Neutrophil (primary cell): ENCODE data around the gene TRIM44.

ENCODE experiments used
- H3K27ac ChIP-seq: fragments of 200-600 bp; sonication (generic); 2 replicates; pipeline ENCODE4 v1.5.1; 2016; ENCODE audit warnings: mild to moderate bottlenecking, moderate library complexity
- H3K27me3 ChIP-seq: fragments of 200-600 bp; sonication (generic); 2 replicates; pipeline ENCODE4 v1.6.0; 2016; ENCODE audit warnings: mild to moderate bottlenecking
- H3K36me3 ChIP-seq: fragments of 200-600 bp; sonication (generic); 2 replicates; pipeline ENCODE4 v1.5.1; 2017
- H3K4me1 ChIP-seq, 2 experiments: fragments of 200-600 bp in 1 of 2; sonication (generic) in 1 of 2; 1 replicate in 1 of 2; 2 replicates in 1 of 2; pipeline versions ENCODE4 v1.5.1 to v1.6.1; 2013 to 2016; ENCODE audit warnings: low read depth in 1 of 2, low read length in 1 of 2, mild to moderate bottlenecking in 1 of 2, moderate library complexity in 1 of 2; ENCODE audit not compliant: control insufficient read depth in 1 of 2, insufficient read depth in 1 of 2
- H3K4me3 ChIP-seq, 2 experiments: fragments of 200-600 bp in 1 of 2; sonication (generic) in 1 of 2; 1 replicate in 1 of 2; 2 replicates in 1 of 2; pipeline ENCODE4 v1.5.1; 2013 to 2016; ENCODE audit warnings: low read depth in 1 of 2, low read length in 1 of 2, mild to moderate bottlenecking in 1 of 2, moderate library complexity in 1 of 2
- H3K9me3 ChIP-seq: fragments of 200-600 bp; sonication (generic); 2 replicates; pipeline ENCODE4 v1.5.1; 2016
- CTCF ChIP-seq: fragments of 200-600 bp; sonication (generic); IDR thresholded peaks from 2 replicates; pipeline ENCODE4 v1.5.1; 2016; ENCODE audit warnings: antibody characterized with exemption

The TRIM44 gene

GRCh38 chr11:35689081-35689996, 26.8 kb downstream of the TRIM44 start:
- no peak for TF ChIP-seq CTCF
- Histone ChIP-seq H3K4me3 (no peak overlapping the region), H3K27ac (no peak overlapping the region), H3K9me3 (no peaks in the 10 kb centered on the region), H3K4me1 (no peaks in the 10 kb centered on the region), H3K36me3 (peaks cover 7% of the 10 kb centered on the region), H3K27me3 (no peaks in the 10 kb centered on the region)

GRCh38 chr11:35702126-35702525, 39.6 kb downstream of the TRIM44 start:
- H3K36me3 ChIP-seq, result no peaks in the 10 kb centered on the region
- H3K9me3 ChIP-seq, result peaks cover 6% of the 10 kb centered on the region
- H3K27me3 ChIP-seq, result no peaks in the 10 kb centered on the region
- no peaks in the 10 kb centered on the region for H3K4me1 ChIP-seq
- no peak for TF ChIP-seq CTCF
- no peak overlapping the region for H3K27ac ChIP-seq
- no peak overlapping the region for H3K4me3 ChIP-seq

GRCh38 chr11:35709376-35709775, 46.8 kb downstream of the TRIM44 start:
- no peak for TF ChIP-seq CTCF
- Histone ChIP-seq H3K4me1 (no peaks in the 10 kb centered on the region), H3K27ac (no peak overlapping the region), H3K9me3 (no peaks in the 10 kb centered on the region), H3K4me3 (no peak overlapping the region), H3K36me3 (no peaks in the 10 kb centered on the region), H3K27me3 (no peaks in the 10 kb centered on the region)

GRCh38 chr11:35711173-35711910, 48.8 kb downstream of the TRIM44 start:
- H3K9me3 ChIP-seq, result no peaks in the 10 kb centered on the region
- H3K27me3 ChIP-seq, result no peaks in the 10 kb centered on the region
- no peaks in the 10 kb centered on the region for H3K36me3 ChIP-seq
- no peak for TF ChIP-seq CTCF
- no peak overlapping the region for H3K27ac ChIP-seq
- no peak overlapping the region for H3K4me3 ChIP-seq
- H3K4me1 ChIP-seq, result no peaks in the 10 kb centered on the region

GRCh38 chr11:35711924-35712323, 49.3 kb downstream of the TRIM44 start:
- no peaks in the 10 kb centered on the region for H3K9me3 ChIP-seq
- TF ChIP-seq CTCF, result no peak
- no peaks in the 10 kb centered on the region for H3K4me1 ChIP-seq
- H3K36me3 ChIP-seq, result no peaks in the 10 kb centered on the region
- H3K4me3 ChIP-seq, result no peak overlapping the region
- H3K27ac ChIP-seq, result no peak overlapping the region
- no peaks in the 10 kb centered on the region for H3K27me3 ChIP-seq
